ENCODE results near the gene CFI.

The CFI gene

GRCh38 chr4:109699553-109700225 lies 102.1 kb downstream of the CFI start:
- no peak for DNase-seq (ENCODE audit: low read depth in 2 of 2)
- no peak overlapping the region for H3K4me3 ChIP-seq (replicated peaks in 1 of 2; ENCODE audit: low read depth in 2 of 2, low read length in 2 of 2)
- TF ChIP-seq, protein P1, sequence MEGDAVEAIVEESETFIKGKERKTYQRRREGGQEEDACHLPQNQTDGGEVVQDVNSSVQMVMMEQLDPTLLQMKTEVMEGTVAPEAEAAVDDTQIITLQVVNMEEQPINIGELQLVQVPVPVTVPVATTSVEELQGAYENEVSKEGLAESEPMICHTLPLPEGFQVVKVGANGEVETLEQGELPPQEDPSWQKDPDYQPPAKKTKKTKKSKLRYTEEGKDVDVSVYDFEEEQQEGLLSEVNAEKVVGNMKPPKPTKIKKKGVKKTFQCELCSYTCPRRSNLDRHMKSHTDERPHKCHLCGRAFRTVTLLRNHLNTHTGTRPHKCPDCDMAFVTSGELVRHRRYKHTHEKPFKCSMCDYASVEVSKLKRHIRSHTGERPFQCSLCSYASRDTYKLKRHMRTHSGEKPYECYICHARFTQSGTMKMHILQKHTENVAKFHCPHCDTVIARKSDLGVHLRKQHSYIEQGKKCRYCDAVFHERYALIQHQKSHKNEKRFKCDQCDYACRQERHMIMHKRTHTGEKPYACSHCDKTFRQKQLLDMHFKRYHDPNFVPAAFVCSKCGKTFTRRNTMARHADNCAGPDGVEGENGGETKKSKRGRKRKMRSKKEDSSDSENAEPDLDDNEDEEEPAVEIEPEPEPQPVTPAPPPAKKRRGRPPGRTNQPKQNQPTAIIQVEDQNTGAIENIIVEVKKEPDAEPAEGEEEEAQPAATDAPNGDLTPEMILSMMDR (IDR thresholded peaks at IDR 0.05; ENCODE audit: low read depth, low read length), result no peak

DNA sequence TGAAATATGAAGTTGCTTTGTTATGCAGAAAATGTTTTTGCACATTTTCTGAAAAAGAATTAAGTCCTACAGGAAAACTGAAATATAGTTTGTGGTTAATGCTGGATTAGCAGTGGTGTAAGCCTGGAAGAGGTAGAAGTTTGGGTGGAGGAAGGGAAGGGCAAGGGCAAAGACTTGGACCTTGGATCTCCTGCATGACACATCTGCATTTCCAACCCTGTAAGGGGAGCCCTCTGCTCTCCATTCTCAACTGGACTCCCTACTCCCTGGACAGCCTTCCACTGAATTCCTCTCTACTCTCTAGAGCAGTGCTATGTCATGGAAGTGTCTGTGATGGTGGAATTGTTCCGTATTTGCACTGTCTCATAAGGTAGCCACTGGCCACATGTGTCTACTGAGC lies 103.1 kb downstream of the CFI start:
- no peak overlapping the region for H3K4me3 ChIP-seq (replicated peaks in 1 of 2; ENCODE audit: low read depth in 2 of 2, low read length in 2 of 2)
- no peak for DNase-seq (ENCODE audit: low read depth in 2 of 2)
- TF ChIP-seq, protein P1 (IDR thresholded peaks at IDR 0.05; ENCODE audit: low read depth, low read length), result no peak

- no peak overlapping the region for H3K4me3 ChIP-seq (replicated peaks in 1 of 2; ENCODE audit: low read depth in 2 of 2, low read length in 2 of 2)
- no peak for DNase-seq (ENCODE audit: low read depth in 2 of 2)
- TF ChIP-seq, protein P1 (IDR thresholded peaks at IDR 0.05; ENCODE audit: low read depth, low read length), result no peak
Measured at GRCh38 chr4:109691411-109691920, 110.3 kb downstream of the CFI start.

Measured in cardiac fibroblast (primary cell).